Esophagus squamous epithelium (tissue), 4 donors: Measurements from ENCODE around the gene FERMT2.

Experiments
- POLR2A ChIP-seq, 4 donors: fragments of 450-650 bp; IDR thresholded peaks; one replicate each; pipeline ENCODE4 v1.6.1; 2017; ENCODE audit warnings: antibody characterized with exemption in 4 of 4, mild to moderate bottlenecking in 4 of 4, moderate library complexity in 3 of 4
- TF ChIP-seq, protein P1 (sequence below), 6 experiments: fragments of 450-650 bp in 4 of 6; fragments of 200-600 bp in 2 of 6; sonication (generic) in 2 of 6; IDR thresholded peaks; one replicate each; pipeline ENCODE4 v1.5.1; 2016 to 2019; ENCODE audit warnings: antibody characterized with exemption in 6 of 6, mild to moderate bottlenecking in 4 of 6, moderate library complexity in 4 of 6

GRCh38 chr14:52860910-52861309, 89.9 kb downstream of the FERMT2 start:
- TF ChIP-seq, protein P1, sequence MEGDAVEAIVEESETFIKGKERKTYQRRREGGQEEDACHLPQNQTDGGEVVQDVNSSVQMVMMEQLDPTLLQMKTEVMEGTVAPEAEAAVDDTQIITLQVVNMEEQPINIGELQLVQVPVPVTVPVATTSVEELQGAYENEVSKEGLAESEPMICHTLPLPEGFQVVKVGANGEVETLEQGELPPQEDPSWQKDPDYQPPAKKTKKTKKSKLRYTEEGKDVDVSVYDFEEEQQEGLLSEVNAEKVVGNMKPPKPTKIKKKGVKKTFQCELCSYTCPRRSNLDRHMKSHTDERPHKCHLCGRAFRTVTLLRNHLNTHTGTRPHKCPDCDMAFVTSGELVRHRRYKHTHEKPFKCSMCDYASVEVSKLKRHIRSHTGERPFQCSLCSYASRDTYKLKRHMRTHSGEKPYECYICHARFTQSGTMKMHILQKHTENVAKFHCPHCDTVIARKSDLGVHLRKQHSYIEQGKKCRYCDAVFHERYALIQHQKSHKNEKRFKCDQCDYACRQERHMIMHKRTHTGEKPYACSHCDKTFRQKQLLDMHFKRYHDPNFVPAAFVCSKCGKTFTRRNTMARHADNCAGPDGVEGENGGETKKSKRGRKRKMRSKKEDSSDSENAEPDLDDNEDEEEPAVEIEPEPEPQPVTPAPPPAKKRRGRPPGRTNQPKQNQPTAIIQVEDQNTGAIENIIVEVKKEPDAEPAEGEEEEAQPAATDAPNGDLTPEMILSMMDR (IDR thresholded peaks at IDR 0.05), result no peak
- no peak for TF ChIP-seq POLR2A (IDR thresholded peaks at IDR 0.05)
